Measurements from ENCODE around the gene NR2C2.

The NR2C2 gene

GRCh38 chr3:15065550-15066007 lies 118.2 kb downstream of the NR2C2 start:
- DNase-seq = no peak

GRCh38 chr3:15066467-15066866 lies 119.1 kb downstream of the NR2C2 start:
- DNase-seq = no peak

- no peak for DNase-seq
Observed at GRCh38 chr3:15069441-15069840, 122.1 kb downstream of the NR2C2 start.

- DNase-seq = no peak
Observed at GRCh38 chr3:15071699-15072098, 124.3 kb downstream of the NR2C2 start.

- DNase-seq = no peak
Observed at GRCh38 chr3:15074500-15074899, 127.1 kb downstream of the NR2C2 start.

GRCh38 chr3:15079091-15079490 lies 131.7 kb downstream of the NR2C2 start:
- DNase-seq = no peak

GRCh38 chr3:15081960-15082664 lies 134.7 kb downstream of the NR2C2 start:
- DNase-seq = no peak

GRCh38 chr3:15083252-15083651 lies 135.9 kb downstream of the NR2C2 start:
- no peak for DNase-seq

GRCh38 chr3:15086263-15086662 lies 138.9 kb downstream of the NR2C2 start:
- DNase-seq = no peak

GRCh38 chr3:15086699-15087098 lies 139.3 kb downstream of the NR2C2 start:
- DNase-seq = no peak

GRCh38 chr3:15089201-15089600 lies 141.8 kb downstream of the NR2C2 start:
- DNase-seq = no peak

- DNase-seq = no peak
Observed at GRCh38 chr3:15091575-15091974, 144.2 kb downstream of the NR2C2 start.

- no peak for DNase-seq
Observed at GRCh38 chr3:15092686-15093085, 145.3 kb downstream of the NR2C2 start.

GRCh38 chr3:15094187-15094875 lies 146.9 kb downstream of the NR2C2 start:
- DNase-seq = no peak

GRCh38 chr3:15096046-15096445 lies 148.7 kb downstream of the NR2C2 start:
- DNase-seq = no peak

- DNase-seq = no peak
Observed at GRCh38 chr3:15097891-15098290, 150.5 kb downstream of the NR2C2 start.

Measured in NCI-H774 (cell line).